ENCODE results near the gene RXRB. TPM values are rescaled to one million over a fixed set of nuclear protein-coding genes. Genes with fewer than 3 reads are reported as not detected.

RXRB gene
- polyA plus RNA-seq, 3 donors, result 4.5 to 74.5 (median 5.1) TPM

DNA sequence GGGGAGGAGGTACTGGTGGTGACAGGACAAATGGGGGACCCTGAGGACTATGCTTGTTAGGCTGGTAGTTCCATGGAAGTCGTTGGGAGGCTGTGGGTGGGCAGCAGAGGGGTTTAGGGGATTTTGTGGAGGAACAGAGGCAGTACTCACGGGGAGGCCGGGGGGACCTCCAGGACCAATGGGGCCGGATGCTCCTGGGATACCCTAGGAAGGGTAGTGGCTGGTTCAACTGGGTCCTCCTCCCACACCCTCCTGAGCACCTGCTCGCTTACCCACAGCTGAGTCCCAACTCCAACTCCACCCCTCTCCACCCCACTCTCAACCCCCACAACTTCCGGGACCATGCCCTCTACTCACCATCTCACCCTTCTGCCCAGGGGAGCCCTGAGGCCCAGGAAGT lies 34.1 kb downstream of the RXRB start:
- TF ChIP-seq, protein P1, sequence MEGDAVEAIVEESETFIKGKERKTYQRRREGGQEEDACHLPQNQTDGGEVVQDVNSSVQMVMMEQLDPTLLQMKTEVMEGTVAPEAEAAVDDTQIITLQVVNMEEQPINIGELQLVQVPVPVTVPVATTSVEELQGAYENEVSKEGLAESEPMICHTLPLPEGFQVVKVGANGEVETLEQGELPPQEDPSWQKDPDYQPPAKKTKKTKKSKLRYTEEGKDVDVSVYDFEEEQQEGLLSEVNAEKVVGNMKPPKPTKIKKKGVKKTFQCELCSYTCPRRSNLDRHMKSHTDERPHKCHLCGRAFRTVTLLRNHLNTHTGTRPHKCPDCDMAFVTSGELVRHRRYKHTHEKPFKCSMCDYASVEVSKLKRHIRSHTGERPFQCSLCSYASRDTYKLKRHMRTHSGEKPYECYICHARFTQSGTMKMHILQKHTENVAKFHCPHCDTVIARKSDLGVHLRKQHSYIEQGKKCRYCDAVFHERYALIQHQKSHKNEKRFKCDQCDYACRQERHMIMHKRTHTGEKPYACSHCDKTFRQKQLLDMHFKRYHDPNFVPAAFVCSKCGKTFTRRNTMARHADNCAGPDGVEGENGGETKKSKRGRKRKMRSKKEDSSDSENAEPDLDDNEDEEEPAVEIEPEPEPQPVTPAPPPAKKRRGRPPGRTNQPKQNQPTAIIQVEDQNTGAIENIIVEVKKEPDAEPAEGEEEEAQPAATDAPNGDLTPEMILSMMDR (IDR thresholded peaks at IDR 0.05), result no peak
- Histone ChIP-seq H3K4me2 (replicated peaks; ENCODE audit: extremely low read depth, low read length, poor library complexity, severe bottlenecking) (no peak overlapping the region), H3K4me3 (replicated peaks in 1 of 3; ENCODE audit: low read depth in 2 of 3, low read length in 3 of 3) (no peak overlapping the region), H2AFZ (ENCODE audit: insufficient read depth, low read depth, low read length, poor library complexity, severe bottlenecking) (no peak overlapping the region), H3K36me3 (replicated peaks in 1 of 2; ENCODE audit: control insufficient read depth in 1 of 2, insufficient read depth in 2 of 2, low read length in 2 of 2) (no peaks in the 10 kb centered on the region), H4K20me1 (ENCODE audit: insufficient read depth, low read length) (no peaks in the 10 kb centered on the region), H3K9me3 (replicated peaks in 1 of 2; ENCODE audit: control insufficient read depth in 1 of 2, insufficient read depth in 1 of 2, low read length in 2 of 2) (no peaks in the 10 kb centered on the region), H3K79me2 (ENCODE audit: insufficient read depth, low read length) (no peaks in the 10 kb centered on the region), H3K27me3 (ENCODE audit: control insufficient read depth in 2 of 2, insufficient read depth in 2 of 2, low read length in 2 of 2) (no peaks in the 10 kb centered on the region), H3K27ac (ENCODE audit: low read depth in 1 of 2, low read length in 2 of 2) (no peak overlapping the region), H3K9ac (ENCODE audit: insufficient read depth, low read length, poor library complexity, severe bottlenecking) (no peak overlapping the region), H3K4me1 (ENCODE audit: control insufficient read depth in 1 of 2, insufficient read depth in 2 of 2, low read length in 2 of 2) (peaks cover 7 to 12% of the 10 kb centered on the region in 2 donors)
- intact Hi-C loops (cut with micrococcal nuclease), result loop anchor here in 1 of 2 donors (10.0 kb wide), 1 partner anchor 78 kb away; no protein-coding TSS in a partner anchor
- Mint-ChIP-seq H3K4me3 (no peak overlapping the region), H3K27me3 (ENCODE audit: low read depth in 3 of 3) (peaks cover 12 to 20% (median 13%) of the 10 kb centered on the region in 3 donors), H3K4me1 (peaks cover 12% of the 10 kb centered on the region), H3K36me3 (no peaks in the 10 kb centered on the region), H3K27ac (no peak overlapping the region), H3K9me3 (no peaks in the 10 kb centered on the region)
- 74% methylated on average over 3 of the region's 6 CpGs for WGBS (ENCODE audit: insufficient coverage)
- no peak for DNase-seq

DNA sequence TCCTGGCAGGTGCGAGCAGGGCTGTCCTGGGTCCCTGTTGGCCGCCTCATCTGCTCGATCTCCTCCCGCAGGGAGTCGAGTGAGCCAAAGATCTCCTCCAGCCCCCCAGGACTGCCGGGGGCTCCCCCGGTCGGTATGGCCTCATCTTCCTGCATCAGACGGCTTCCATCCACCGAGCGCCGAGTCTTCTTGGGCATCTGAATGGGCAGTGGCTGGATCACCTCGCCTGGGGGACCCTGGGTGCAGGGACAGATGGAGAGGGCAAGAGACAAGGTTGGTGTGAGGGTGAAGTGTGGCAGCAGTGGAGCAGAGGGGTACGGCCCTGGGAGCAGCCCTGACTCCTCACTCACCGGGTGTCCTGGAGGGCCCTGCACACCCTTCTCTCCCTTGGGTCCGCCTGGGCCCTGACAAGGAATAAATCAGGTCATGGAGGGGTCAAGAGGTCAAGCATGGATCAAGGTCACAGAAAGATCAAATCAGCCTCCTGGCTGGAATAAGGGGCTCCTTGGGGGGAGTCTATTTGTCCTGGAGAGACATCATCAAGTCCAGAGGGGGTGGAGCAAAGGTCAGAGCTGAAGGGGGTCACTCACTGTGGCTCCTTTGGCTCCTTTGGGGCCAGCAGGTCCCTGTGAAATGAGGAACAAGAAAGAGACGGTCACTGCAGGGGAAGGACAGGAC lies 34.7 kb downstream of the RXRB start:
- H3K27ac Mint-ChIP-seq, result no peak overlapping the region
- H3K4me3 ChIP-seq (replicated peaks in 1 of 3; ENCODE audit: low read depth in 2 of 3, low read length in 3 of 3), result no peak overlapping the region
- H3K9me3 ChIP-seq (replicated peaks in 1 of 2; ENCODE audit: control insufficient read depth in 1 of 2, insufficient read depth in 1 of 2, low read length in 2 of 2), result no peaks in the 10 kb centered on the region
- H3K36me3 ChIP-seq (replicated peaks in 1 of 2; ENCODE audit: control insufficient read depth in 1 of 2, insufficient read depth in 2 of 2, low read length in 2 of 2), result no peaks in the 10 kb centered on the region
- no peak overlapping the region for H3K4me2 ChIP-seq (replicated peaks; ENCODE audit: extremely low read depth, low read length, poor library complexity, severe bottlenecking)
- 87% methylated on average over 14 of the region's 17 CpGs for WGBS (ENCODE audit: insufficient coverage)
- no peaks in the 10 kb centered on the region for H3K79me2 ChIP-seq (ENCODE audit: insufficient read depth, low read length)
- H3K27ac ChIP-seq (ENCODE audit: low read depth in 1 of 2, low read length in 2 of 2), result no peak overlapping the region
- peaks cover 14 to 18% of the 10 kb centered on the region in 2 donors for H3K4me1 ChIP-seq (ENCODE audit: control insufficient read depth in 1 of 2, insufficient read depth in 2 of 2, low read length in 2 of 2)
- no peaks in the 10 kb centered on the region for H3K9me3 Mint-ChIP-seq
- no peak overlapping the region for H3K4me3 Mint-ChIP-seq
- H3K27me3 Mint-ChIP-seq (ENCODE audit: low read depth in 3 of 3), result peaks cover 16 to 21% (median 16%) of the 10 kb centered on the region in 3 donors
- TF ChIP-seq, protein P1 (IDR thresholded peaks at IDR 0.05), result no peak
- H3K4me1 Mint-ChIP-seq, result peaks cover 18% of the 10 kb centered on the region
- no peak overlapping the region for H3K9ac ChIP-seq (ENCODE audit: insufficient read depth, low read length, poor library complexity, severe bottlenecking)
- intact Hi-C loops (cut with micrococcal nuclease), result loop anchor here in 1 of 2 donors (10.0 kb wide), 1 partner anchor 79 kb away; no protein-coding TSS in a partner anchor
- no peaks in the 10 kb centered on the region for H3K27me3 ChIP-seq (ENCODE audit: control insufficient read depth in 2 of 2, insufficient read depth in 2 of 2, low read length in 2 of 2)
- no peak for DNase-seq
- no peaks in the 10 kb centered on the region for H3K36me3 Mint-ChIP-seq
- H4K20me1 ChIP-seq (ENCODE audit: insufficient read depth, low read length), result no peaks in the 10 kb centered on the region
- H2AFZ ChIP-seq (ENCODE audit: insufficient read depth, low read depth, low read length, poor library complexity, severe bottlenecking), result no peak overlapping the region
